PC-9 (cell line): Measurements from ENCODE around the gene RGS7. TPM values are rescaled to one million over a fixed set of nuclear protein-coding genes. Genes with fewer than 3 reads are reported as not detected.

Experiments
- BruUV-seq: library from RNA; stranded (reverse); fragments of 400-500 nt; replicated peaks from 2 replicates; lab custom pipeline; 2021; lab: Mats Ljungman, UMichigan
- CTCF ChIA-PET: fragments of 300-600 bp; sonication (Branson Sonifier 250); formaldehyde crosslinking; loops from one replicate; lab custom pipeline; 2022; ENCODE audit warnings: antibody characterized with exemption; lab: Charles Lee
- POLR2A ChIA-PET: fragments of 300-600 bp; sonication (Branson Sonifier 250); formaldehyde crosslinking; loops from one replicate; lab custom pipeline; 2022; ENCODE audit warnings: antibody characterized with exemption; ENCODE audit not compliant: unreplicated experiment; lab: Charles Lee
- DNase-seq, 2 experiments: peaks; one replicate each; pipeline versions ENCODE4 v3.0.0 to v3.0.0-alpha.2; 2015 to 2022; ENCODE audit warnings: mixed read lengths in 1 of 2
- H2AFZ ChIP-seq: fragments of 200-600 bp; sonication (generic); 2 replicates; pipeline ENCODE4 v1.8.1; 2017; ENCODE audit warnings: antibody characterized with exemption
- H3F3A ChIP-seq: fragments of 200-600 bp; sonication (generic); 2 replicates; pipeline ENCODE4 v1.8.1; 2017; ENCODE audit warnings: antibody characterized with exemption, mild to moderate bottlenecking, low read depth; ENCODE audit not compliant: insufficient read depth
- H3K27ac ChIP-seq: fragments of 200-600 bp; sonication (generic); 2 replicates; pipeline ENCODE4 v1.6.1; 2016; ENCODE audit warnings: mixed run types
- H3K27me3 ChIP-seq: fragments of 200-600 bp; sonication (generic); 2 replicates; pipeline ENCODE4 v1.6.1; 2016; ENCODE audit warnings: low read depth, mixed run types; ENCODE audit not compliant: insufficient read depth
- H3K36me3 ChIP-seq: fragments of 200-600 bp; sonication (generic); 2 replicates; pipeline ENCODE4 v1.6.1; 2016; ENCODE audit warnings: low read depth, mixed run types
- H3K4me1 ChIP-seq: fragments of 200-600 bp; sonication (generic); replicated peaks from 2 replicates; pipeline ENCODE4 v1.6.1; 2016; ENCODE audit warnings: mixed run types; ENCODE audit not compliant: insufficient read depth
- H3K4me2 ChIP-seq: fragments of 200-600 bp; sonication (generic); 2 replicates; pipeline ENCODE4 v1.6.1; 2017; ENCODE audit warnings: mixed run types
- H3K4me3 ChIP-seq: fragments of 200-600 bp; sonication (generic); 2 replicates; pipeline ENCODE4 v1.6.1; 2016; ENCODE audit warnings: mixed run types
- H3K79me2 ChIP-seq: fragments of 200-600 bp; sonication (generic); 2 replicates; pipeline ENCODE4 v1.6.1; 2017; ENCODE audit warnings: low read depth, mixed run types
- H3K9me2 ChIP-seq: fragments of 200-600 bp; sonication (generic); 2 replicates; pipeline ENCODE4 v1.8.1; 2017; ENCODE audit warnings: mild to moderate bottlenecking; ENCODE audit not compliant: insufficient read depth
- H3K9me3 ChIP-seq: fragments of 200-600 bp; sonication (generic); 2 replicates; pipeline ENCODE4 v1.8.1; 2016; ENCODE audit warnings: low read depth; ENCODE audit not compliant: insufficient read depth
- H4K20me1 ChIP-seq: fragments of 200-600 bp; sonication (generic); 2 replicates; pipeline ENCODE4 v1.8.1; 2017; ENCODE audit not compliant: insufficient read depth
- CTCF ChIP-seq: fragments of 200-600 bp; sonication (generic); conservative IDR thresholded peaks from 2 replicates; pipeline ENCODE4 v1.6.1; 2017; ENCODE audit warnings: mixed run types, antibody characterized with exemption, mild to moderate bottlenecking, moderate library complexity
- EZH2 ChIP-seq: fragments of 200-600 bp; sonication (generic); IDR thresholded peaks from 2 replicates; pipeline ENCODE4 v1.8.0; 2017; ENCODE audit warnings: antibody characterized with exemption, low read depth
- intact Hi-C: fragments of 100-400 bp; cut with micrococcal nuclease; formaldehyde crosslinking; loops from one replicate; pipeline ENCODE4 v1.10.0; 2022; ENCODE audit not compliant: unreplicated experiment
- total RNA-seq: library from RNA; stranded (reverse); gene quantifications from 2 replicates; pipeline ENCODE4 v1.2.3, GENCODE V29; 2021

The RGS7 gene
- total RNA-seq, 1 experiment from 2014 or later = 5.8 TPM

DNA sequence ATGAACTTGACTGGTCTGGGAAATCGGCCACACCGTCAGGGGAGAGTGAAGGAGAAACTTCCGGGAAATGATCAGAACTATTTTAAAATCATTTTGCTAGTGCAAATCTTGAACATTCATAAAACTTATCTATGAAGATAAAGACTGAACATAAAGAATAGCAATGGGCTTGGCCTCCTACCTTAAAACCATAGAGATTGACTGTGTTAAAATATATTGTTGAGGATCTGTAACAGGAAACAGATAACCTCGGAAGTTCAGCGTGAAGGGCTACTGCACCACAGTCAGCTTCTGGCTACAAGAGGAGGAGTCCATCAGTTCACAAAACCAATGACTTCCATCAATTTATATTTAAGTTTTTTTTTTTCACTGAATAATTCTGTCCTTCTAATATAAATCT is 127.3 kb downstream of the RGS7 start:
- H4K20me1 ChIP-seq = no peaks in the 10 kb centered on the region
- no peaks in the 10 kb centered on the region for H3F3A ChIP-seq
- CTCF ChIA-PET = no interaction called here
- H3K36me3 ChIP-seq = no peaks in the 10 kb centered on the region
- intact Hi-C loops = no loop called here
- H3K79me2 ChIP-seq = no peaks in the 10 kb centered on the region
- no peak for TF ChIP-seq CTCF
- no peak for TF ChIP-seq EZH2
- no peaks in the 10 kb centered on the region for H3K9me3 ChIP-seq
- H3K4me2 ChIP-seq = no peak overlapping the region
- H3K9me2 ChIP-seq = no peaks in the 10 kb centered on the region
- H3K4me1 ChIP-seq = no peaks in the 10 kb centered on the region
- H2AFZ ChIP-seq = no peak overlapping the region
- no peak overlapping the region for H3K27ac ChIP-seq
- no TSS peak for BruUV-seq
- H3K27me3 ChIP-seq = peaks cover 23% of the 10 kb centered on the region; the same call in 1 of the 2 replicates
- no peak for DNase-seq
- POLR2A ChIA-PET = no interaction called here
- H3K4me3 ChIP-seq = no peak overlapping the region

GRCh38 chr1:241229216-241229615 is 127.8 kb downstream of the RGS7 start:
- H2AFZ ChIP-seq = no peak overlapping the region
- H3K4me3 ChIP-seq = no peak overlapping the region
- H3K27me3 ChIP-seq = peaks cover 20% of the 10 kb centered on the region; the same call in 1 of the 2 replicates
- H3F3A ChIP-seq = no peaks in the 10 kb centered on the region
- no peaks in the 10 kb centered on the region for H4K20me1 ChIP-seq
- H3K27ac ChIP-seq = no peak overlapping the region
- H3K4me1 ChIP-seq = no peaks in the 10 kb centered on the region
- no peak for DNase-seq
- H3K9me3 ChIP-seq = no peaks in the 10 kb centered on the region
- intact Hi-C loops = no loop called here
- H3K9me2 ChIP-seq = no peaks in the 10 kb centered on the region
- CTCF ChIA-PET = no interaction called here
- no peaks in the 10 kb centered on the region for H3K36me3 ChIP-seq
- H3K4me2 ChIP-seq = no peak overlapping the region
- no TSS peak for BruUV-seq
- no peaks in the 10 kb centered on the region for H3K79me2 ChIP-seq
- TF ChIP-seq CTCF (no peak), EZH2 (no peak)
- POLR2A ChIA-PET = no interaction called here

DNA sequence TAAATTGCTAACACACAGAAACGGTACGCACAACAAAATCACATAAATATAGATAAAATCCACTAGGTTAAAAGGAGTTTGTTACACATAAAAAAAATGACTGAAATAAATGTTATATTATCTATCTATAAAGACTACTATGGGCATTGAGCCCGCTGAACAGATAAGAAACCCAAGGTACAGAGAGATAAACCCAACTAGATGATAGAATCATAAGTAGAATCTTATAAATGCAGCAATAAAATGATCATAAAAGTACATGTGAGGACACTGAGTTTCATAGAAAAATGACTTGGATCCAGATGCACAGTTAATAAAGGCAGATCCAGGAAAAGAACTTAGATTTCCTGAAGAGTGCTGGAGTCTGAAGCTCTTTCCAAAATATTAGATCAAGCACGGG is 128.7 kb downstream of the RGS7 start:
- Histone ChIP-seq H3K36me3 (no peaks in the 10 kb centered on the region), H3K4me3 (no peak overlapping the region), H3K9me2 (no peaks in the 10 kb centered on the region), H4K20me1 (no peaks in the 10 kb centered on the region), H3K27ac (no peak overlapping the region), H3F3A (no peaks in the 10 kb centered on the region), H3K4me1 (no peaks in the 10 kb centered on the region), H3K27me3 (peaks cover 19% of the 10 kb centered on the region; the same call in 1 of the 2 replicates), H3K4me2 (no peak overlapping the region), H3K9me3 (no peaks in the 10 kb centered on the region), H3K79me2 (no peaks in the 10 kb centered on the region), H2AFZ (no peak overlapping the region)
- no peak for DNase-seq
- POLR2A ChIA-PET = no interaction called here
- no peak for TF ChIP-seq CTCF
- TF ChIP-seq EZH2 = no peak
- CTCF ChIA-PET = no interaction called here
- intact Hi-C loops = no loop called here
- no TSS peak for BruUV-seq
